HG02884 (cell line): ENCODE data around the gene RFX3.
A peak's percentile ranks its signal among the peaks of the same experiment; 100 is the strongest.

ENCODE experiments used
- ATAC-seq: cut with Tn5 transposase; IDR thresholded peaks from one replicate; pipeline ENCODE4 v1.9.1; 2021; ENCODE audit warnings: mild to moderate bottlenecking, moderate library complexity; ENCODE audit not compliant: unreplicated experiment

Gene RFX3

DNA sequence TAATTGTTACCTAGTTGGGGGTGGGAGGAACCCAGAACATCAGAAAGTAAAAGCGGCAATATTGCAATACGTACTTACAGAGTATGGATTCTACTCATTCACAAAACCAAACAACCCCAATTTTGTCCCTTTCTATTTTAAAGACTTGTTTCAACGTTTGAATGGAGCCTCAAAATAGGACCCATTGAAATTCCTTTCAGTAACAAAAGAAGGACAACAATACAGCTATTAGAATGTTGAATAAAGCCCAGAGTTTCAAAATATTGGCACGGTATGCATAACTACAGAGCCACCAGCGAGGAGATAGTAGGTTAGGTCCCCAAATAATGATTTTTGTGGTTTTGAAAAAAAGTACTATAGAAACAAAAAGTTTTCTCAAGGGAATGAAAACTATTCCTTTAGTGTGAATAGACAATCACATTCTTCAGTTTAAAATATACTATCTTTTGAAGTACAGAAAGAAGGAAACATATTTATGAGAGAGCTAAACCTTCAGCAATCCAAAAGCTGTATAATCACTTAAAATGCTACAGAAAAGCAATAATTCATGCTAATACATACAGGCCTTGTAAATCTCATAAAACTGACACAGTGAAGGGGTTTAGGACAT, 235.5 kb downstream of the RFX3 start:
- no peak for ATAC-seq

DNA sequence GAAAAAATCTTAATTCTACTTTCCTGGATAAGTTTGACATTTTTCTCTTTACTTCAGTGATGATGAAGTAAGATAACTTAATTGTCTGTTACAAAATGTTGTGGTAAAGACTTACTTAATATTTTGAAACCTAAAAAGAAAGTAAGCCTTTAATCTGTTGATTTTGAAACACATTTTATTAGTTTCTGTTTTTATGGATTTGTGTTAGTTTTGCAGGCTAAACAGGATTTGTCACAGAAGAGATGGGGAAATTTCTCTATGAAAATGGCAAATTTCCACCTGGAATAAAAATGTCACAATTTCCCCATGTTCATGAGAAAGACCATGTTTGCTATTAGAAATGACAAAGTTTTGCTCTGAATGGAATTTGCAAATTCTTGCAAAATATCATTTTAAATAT, 237.1 kb downstream of the RFX3 start:
- no peak for ATAC-seq

DNA sequence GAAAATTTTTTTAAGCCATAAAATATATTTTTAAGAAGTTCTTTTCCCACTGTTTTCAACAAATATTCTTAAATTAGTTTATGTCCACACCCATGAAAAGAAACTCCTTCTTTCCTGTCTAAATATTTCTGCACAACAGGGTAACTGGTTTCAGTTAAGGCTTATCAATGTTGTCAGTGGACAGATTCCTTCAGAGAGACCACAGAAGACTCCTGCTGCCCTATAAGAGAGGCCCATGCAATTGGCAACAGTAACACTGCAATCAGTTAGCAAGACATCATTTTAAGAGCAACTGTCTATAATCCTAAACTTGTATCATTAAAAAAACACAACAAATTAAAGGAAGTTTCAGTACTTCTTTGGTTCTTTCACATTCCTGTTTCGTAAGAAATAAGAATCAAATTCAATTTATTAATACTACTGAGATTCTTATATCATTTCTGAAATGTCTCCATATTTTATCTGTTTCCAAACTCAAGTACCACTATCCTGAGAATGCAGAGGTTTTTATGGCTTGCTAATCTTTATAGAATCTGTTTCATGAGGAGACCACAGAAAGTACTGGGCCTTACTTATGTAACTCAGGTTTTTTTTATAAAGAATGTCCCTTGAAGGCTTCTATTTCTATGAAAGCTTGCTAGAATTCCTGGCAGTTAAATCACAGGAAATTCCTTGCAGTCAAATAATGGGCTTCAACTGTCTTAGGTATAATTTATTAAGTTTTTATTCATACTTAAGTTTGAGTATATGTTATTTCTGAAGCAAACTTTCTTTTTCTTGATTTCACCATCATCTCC, 240.2 kb downstream of the RFX3 start:
- ATAC-seq = no peak

DNA sequence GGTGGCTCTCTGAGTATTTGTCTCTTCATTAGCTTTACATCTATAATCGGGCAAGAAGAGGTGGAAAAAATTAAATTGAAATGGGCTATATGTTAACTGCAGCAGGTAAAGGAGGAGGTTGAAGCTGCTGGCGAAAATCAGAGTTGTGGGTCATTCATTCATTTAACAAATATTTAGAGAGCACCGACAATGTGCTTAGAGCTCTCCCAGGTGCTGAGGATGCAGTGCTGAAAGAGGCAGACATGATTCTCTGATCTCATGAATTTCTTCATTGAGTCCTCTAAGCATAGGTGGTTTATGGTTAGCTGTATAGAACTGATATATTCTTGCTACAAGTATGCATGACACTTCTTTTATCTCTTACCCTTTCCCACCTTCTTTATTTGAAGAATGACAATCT, 243.4 kb downstream of the RFX3 start:
- no peak for ATAC-seq

DNA sequence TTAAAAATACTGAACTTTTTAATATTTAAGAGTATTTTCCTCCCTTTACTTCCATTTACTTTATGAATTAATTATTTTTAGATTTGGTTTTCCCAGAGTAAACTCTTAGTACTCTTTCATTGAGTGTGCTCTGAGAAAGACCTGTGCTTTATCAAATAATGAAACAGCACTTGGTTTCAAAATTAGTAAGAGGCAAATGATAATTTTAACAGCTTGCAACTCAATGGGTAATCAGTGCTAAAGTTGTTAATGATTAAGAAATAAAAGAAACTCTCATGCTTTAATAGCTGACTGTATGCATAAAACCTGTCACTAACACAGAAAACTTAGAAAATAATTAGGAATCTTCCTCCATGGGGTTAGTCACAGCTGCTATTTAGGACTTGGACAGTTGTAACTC, 244.4 kb downstream of the RFX3 start:
- ATAC-seq = peak; percentile 75

DNA sequence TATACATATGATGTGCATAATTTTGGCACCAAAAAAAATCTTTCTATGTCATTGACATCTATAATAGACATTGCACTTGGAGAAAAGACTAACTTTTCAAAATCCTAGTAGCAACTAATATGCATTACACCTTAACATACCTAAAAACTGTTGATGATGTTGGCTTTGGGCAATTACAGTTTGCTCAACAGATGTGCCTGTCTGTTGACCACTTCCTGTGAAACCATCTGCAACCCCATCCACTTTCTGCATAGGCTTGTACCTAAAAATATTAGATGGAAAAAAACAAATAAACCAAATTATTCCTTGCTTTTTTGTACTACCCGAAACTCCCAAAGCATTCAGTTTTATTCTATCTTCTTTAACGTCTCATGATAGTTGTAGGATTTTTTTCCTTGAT, 248.6 kb downstream of the RFX3 start:
- ATAC-seq = no peak

DNA sequence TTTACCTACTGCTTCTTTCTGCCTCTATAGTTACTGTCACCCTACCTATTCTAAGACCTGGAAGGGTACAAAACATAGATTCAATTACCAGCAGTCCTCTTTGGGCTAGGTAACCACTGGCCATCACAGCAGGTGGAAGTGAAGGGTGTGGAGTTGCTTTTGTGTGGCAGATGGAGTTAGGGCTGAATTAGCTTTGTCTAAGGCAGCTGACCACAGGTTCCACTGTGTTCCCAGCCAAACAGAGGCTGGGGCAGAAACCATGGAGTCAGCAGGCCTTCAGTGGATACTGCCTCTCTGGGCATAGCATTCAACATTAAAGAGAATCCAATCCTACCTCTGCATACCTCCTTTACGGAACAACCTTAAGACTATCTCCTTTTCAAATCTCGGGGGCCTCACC, 254.2 kb downstream of the RFX3 start:
- no peak for ATAC-seq

DNA sequence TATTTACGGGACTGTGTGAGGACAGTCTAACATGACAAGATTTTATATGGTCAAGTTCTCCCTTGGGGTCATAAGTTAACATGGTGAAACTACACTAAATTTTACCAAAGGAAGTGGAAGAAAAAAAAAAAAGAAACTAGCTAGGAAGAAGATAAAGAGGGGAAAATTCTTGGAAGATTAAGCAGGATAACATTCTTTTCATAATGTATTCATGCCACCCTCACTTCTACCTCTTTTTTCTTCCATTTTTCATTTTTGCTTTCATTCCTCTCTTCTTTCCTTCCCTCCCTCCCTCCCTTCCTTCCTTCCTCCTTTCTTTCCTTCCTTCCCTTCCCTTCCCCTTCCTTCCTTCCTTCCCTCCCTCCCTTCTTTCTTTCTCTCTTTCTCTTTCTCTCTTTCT, 254.6 kb downstream of the RFX3 start:
- no peak for ATAC-seq

DNA sequence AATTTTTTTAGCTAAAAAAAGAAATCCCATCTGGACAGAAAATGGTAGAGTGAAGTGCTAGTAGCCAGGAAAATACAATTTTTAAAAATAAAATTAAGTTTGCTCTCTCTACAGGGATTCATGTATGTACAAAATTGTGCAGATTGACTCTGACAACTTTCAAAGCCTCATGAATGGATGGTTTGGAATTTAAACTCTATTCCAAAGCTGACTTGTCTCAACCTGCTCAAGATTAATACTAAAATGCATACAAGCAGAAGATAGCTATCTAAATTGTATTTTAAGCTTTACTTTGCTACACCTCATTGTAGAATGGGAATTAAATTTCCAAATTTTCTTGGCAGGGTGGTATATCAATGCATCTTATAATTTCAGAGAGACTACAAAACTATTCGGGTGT, 257.6 kb downstream of the RFX3 start:
- ATAC-seq = no peak

DNA sequence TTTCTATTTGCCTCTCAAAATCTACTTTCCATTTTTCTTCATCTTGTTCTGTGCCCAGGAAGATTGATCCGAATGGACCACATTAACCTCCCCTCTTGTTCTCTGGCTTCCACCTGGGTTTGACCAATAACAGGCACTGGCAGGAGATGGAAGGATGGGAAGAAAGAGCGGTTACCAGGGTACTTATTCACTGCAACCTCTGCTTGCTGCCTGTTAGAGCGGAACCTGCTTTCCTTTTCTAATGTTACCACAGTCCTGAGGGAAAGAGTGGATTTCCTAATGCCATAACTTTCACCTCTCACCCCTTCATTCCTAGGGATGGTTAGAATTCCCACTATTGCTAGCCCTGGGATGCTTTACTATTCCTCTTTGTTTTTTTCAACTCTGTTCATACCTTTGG, 262.1 kb downstream of the RFX3 start:
- no peak for ATAC-seq

DNA sequence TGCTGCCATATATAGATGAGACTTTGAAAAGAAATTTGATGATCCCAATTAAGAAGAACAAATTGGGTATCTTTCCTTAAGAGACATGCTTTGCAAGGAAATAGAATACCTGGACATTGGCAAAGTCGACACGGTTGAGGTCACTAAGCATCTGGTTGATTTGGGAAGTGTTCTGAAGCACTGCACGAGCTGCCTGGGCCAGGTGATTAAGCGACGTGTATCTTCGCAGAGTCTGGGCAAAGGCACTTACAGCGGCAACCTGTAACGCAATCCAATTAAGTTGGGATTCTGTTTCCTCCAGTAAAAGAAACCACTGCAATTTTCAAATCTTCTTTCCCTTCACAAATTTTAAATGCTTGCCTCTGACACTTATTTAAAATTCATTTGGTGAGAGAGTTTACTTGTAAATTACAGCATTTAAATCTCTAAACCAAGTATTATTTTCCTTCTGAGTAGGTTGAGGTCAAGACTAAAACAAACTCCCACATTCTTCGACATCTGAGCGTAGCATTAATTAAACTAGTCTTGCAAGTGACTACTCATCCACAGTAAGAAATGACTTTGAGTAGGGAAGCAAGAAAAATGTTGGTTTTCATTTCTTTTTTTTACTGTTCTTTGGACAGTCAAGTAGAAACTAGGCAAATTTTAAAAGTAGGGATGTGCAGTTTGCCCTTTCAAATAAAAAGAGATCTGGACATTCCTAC, 262.8 kb downstream of the RFX3 start:
- no peak for ATAC-seq

DNA sequence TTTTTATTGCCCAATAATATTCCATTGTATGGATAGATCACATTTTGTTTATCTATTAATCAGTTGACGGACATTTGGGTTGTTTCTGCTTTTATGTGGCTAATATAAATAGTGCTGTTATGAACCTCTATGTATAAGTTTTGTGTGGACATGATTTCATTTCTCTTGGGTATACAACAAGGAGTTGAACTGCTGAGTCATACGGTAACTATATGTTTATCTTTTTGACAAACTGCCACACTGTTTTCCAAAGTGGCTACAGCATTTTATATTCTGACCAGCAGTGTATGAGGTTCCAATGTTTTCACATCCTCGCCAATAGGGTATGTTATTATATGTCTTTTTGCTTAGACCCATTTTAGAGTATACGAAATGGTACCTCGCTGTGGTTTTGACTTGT, 264.3 kb downstream of the RFX3 start:
- ATAC-seq = no peak

DNA sequence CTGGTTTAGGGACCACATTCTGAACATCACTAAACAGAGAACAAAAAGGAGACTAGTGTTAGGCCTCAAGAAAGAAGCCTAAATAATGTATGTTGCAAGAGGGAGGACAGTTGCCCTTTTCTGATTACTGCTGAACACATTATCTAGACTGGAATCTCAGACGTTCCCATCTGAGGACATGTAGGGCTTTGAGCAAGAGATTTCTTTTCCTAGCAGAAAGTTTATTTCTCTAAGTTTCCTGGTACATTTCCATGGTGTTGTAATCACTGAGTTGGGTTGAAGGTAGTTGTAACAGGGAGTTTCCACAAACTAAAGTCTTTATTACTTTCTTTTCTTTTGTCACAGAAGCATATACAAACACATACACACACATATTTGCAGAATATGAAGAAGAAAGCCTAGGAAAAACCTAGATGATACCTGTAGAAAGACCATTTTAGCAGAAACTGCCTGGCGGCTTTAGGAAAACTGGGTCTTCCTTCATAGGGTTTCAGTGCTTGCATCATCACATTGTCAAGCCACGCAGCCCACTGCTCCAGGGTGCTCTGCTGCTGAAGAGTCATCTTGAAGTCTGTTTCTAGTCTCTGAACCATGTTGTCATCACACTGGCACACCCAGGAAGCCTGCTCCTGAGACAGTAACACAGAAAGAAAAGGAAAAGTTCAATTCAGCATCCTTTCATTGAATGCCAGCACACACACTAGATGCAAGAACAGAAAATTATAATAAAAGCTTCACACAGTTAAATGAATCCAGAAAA, 269.1 kb downstream of the RFX3 start:
- no peak for ATAC-seq

DNA sequence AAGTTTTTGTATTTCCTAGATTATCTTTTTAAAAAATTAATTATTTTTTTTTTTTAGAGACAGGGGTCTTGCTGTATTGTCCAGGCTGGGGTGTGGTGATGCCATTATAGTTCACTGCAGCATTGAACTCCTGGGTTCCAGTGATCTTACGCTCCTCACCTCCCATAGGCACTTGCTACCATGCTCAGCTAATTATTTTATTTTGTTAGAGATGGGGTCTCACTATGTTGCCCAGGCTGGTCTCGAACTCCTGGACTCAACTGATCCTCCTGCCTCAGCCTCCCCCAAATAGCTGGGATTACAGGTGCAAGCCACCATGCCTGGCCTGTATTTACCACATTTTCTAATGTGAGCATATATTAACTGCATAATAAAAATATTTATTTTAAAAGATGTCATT, 274.5 kb downstream of the RFX3 start:
- ATAC-seq = no peak

DNA sequence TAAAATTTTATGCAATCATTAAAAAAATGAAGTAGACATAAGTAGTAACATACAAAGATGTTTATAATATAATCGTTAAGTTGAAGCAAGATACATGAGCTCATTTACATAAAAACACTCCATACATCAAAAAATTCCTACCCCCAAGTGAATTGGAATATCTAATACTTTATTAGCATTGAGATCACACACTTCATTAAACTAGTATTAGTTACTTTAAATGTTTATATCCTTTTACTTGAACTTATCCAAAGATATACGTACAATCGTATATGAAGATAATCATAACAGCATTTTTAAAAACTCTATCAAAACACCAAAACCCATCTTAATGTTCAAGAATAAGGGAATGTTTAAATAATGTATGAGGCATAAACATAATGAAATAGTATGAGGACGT, 275.1 kb downstream of the RFX3 start:
- no peak for ATAC-seq

DNA sequence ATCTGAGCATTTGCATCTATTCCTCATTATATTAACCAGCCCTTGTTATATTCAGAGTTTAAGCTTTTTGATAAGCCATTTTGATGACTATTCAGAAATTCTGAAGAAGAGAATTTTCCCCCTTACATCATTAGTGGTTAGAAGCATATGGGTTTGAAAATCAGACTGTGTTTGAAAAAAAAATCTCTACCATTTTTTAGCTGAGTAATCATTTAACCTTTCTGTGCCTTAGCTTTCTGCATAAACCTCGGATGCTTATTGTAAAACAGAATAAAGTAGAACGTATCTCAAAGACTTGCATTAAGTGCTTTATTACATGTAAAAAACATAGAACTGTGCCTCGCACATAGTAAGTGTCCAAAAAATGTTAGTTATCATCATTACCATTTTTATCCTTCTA, 278.6 kb downstream of the RFX3 start:
- no peak for ATAC-seq

DNA sequence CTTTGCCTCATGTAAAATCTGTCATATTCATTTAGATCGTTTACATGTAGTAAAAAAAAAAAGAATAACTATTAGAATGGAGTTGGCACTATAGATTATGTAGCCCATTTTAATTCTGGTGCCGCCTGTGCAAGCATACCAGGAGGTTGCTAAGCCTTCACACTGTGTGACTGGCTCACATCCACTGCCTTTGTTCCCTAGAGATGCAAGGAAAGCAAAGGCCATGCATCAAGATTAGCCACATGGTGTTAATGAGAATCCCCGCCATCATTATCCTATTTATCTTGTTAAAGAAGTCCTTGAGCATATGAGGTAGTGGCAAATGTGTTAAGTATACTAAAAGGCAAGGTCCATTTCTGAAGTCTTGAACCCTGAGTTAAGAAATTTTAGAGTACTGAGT, 279.6 kb downstream of the RFX3 start:
- no peak for ATAC-seq

DNA sequence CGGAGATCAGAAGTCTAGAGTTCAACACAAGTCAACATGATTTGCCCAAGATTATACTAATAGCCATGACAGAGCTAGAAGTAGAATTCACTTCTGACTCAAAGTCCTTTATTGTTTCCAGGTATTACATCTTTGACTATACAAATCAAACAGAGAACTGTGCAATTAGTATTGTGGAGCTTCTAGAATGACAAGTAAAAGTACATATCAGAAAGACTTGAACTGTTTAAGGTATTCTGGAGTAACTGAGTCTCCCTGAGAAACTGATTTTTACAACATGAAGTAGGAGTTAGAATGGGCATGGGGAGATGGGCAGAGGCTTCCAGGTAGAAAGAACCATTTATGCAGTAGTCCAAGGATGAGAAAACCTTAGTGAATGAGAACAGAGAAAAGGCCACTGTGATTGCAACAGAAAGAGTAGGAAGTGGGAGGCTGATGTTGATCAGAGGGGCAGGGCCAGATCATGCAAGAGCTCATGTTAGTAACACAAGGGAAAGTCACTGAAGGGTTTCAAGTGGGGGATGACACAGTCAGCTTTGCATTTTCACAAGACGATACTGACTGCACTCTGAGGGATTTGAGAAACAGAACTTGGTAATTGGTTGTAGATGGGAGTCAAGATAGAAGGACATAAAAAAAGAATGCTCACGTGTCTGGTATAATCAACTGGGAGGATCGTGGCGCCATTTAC, 280.7 kb downstream of the RFX3 start:
- ATAC-seq = peak; percentile 86

DNA sequence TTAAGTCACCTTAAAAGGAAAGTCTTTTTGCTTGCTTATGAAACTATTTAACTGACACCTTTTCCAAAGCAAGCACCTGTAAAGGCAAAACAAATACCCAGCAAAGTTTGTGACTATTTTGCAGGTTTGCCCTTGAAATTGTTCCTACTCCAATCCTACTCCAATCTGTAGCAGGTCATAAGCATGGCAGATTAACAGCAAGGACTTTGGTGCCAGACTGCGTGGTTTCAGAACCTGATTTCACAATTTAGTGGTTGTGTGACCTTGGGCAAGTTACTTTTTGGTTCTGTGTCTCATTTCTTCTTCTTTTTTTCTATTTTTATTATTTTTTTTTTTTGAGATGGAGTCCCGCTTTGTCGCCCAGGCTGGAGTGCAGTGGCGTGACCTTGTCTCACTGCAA, 282.1 kb downstream of the RFX3 start:
- ATAC-seq = no peak

DNA sequence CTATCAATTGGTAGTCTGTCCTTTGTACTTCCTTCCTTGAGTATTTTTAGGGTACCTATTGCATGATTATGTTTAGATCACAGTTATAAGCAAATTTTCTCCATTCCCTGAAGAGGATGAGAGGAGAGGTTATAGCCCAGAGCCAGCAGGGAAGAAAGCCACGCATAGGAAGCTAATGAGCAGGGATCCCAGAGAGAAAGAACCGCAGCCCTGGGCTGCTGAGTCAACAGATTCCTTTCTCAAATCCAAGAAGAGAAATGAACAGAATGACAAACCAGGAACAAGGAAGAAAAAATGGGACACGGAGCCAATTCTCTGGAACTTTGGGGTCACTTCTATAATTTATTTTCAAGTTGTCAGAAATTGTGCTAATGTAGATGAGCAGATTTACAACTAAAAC, 284.5 kb downstream of the RFX3 start:
- no peak for ATAC-seq
